SK-N-SH (cell line): ENCODE data around the gene SUGP2.

Experiments
- MAX ChIP-seq: IDR thresholded peaks from 2 replicates; pipeline ENCODE4 v1.4.0; 2012; ENCODE audit warnings: low read depth
- RFX5 ChIP-seq: IDR thresholded peaks from 2 replicates; pipeline ENCODE4 v1.6.1; 2012; ENCODE audit warnings: mild to moderate bottlenecking, improper control_type of control experiment, low read length

GRCh38 chr19:18985257-18985656 is 48.1 kb downstream of the SUGP2 start:
- TF ChIP-seq MAX = no peak
- no peak for TF ChIP-seq RFX5
